Measurements from ENCODE around the gene MXRA7.

MXRA7 gene

DNA sequence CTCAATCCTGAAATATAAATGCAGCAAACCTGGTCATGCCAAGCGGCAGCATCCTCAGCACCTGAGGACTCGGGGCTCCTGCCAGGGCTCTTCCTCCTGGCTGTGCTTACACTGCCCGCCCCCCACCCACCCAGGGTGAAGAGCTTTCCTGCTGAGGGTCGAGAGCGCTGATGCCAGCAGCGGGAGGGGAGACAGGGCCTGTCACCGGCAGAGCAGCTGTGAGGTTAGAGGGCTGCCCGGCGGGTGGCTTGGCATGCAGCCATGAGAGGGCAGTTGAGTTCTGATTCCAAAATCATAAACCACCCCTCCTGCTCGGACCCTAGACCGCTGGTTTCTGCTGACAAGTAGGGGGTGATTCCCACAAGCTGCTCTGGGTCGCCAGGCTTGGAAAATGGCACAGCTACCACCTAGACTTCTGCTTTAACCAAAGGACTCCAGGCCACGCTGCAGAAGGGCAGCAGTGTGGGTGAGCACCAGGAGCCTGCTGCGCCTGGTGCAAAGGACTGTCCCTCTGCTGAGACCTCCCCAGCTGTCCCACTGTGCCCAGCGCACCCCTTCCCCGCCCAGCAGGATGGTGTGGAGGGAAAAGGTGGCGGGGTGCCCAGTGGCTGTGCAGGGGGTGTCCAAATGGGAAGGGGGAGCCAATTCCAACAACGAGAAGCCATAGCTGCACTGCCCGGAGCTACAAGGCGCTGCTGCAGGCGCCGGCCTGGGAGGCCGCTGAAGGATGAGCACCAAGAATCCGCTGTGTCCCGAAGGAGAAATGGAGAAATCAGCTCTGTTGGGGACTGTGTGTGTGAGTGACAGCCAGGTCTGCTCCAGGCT is 26.6 kb downstream of the MXRA7 start:
- no peak for TF ChIP-seq CEBPB (IDR thresholded peaks at IDR 0.05)
- TF ChIP-seq ZBTB7A (IDR thresholded peaks at IDR 0.05; ENCODE audit: low read depth), result no peak
- no peak for TF ChIP-seq TCF12 (IDR thresholded peaks at IDR 0.05; ENCODE audit: low read depth)
- no peak for TF ChIP-seq EP300 (IDR thresholded peaks at IDR 0.05; ENCODE audit: borderline replicate concordance)
- TF ChIP-seq YY1 (IDR thresholded peaks at IDR 0.05; ENCODE audit: low read depth), result no peak
- TF ChIP-seq FOXM1 (IDR thresholded peaks at IDR 0.05; ENCODE audit: borderline replicate concordance, low read depth), result no peak

DNA sequence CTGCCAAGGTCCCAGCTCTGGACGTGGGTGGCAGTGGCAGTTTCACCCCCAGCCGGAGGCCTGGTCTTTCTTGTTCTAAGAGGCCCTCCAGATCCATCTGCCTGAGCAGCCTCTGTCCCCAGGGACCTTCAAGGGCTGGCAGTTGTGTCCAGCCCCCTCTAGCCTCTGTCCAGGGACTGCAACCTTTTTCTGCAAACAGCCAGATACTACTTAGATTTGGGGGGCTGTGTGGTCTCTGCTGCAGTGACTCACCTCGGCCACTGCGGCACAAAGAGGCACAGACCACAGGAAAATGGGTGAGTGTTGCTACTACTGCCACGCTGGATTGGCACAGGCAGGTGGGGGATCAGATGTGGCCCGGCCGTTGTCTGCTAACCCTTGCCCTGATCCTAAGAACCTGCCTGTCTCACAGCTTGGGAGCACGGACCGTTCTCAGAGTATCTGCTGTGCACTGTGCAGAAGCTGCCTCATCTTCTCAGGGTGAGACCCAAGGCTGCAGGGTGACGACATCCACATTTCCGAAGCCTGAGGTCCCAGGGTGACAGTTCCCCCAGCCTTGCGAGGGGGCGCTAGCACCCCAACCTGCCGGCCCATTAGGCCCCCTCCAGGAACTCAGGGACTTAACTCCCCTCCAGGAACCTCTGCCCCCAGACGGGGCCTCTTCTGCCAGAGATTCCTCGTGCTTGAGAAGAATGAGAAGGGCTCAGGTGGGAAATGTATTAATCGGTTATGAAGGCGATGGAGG is 27.6 kb downstream of the MXRA7 start:
- TF ChIP-seq CEBPB (IDR thresholded peaks at IDR 0.05) (no peak), TAF1 (IDR thresholded peaks at IDR 0.05; ENCODE audit: low read depth) (no peak), EP300 (IDR thresholded peaks at IDR 0.05; ENCODE audit: borderline replicate concordance) (no peak), TEAD4 (IDR thresholded peaks at IDR 0.05) (no peak), CREB1 (IDR thresholded peaks at IDR 0.05; ENCODE audit: low read depth) (no peak), NFIC (IDR thresholded peaks at IDR 0.05) (no peak), YY1 (IDR thresholded peaks at IDR 0.05; ENCODE audit: low read depth) (no peak), TCF12 (IDR thresholded peaks at IDR 0.05; ENCODE audit: low read depth) (no peak)
- TF ChIP-seq, protein P1, sequence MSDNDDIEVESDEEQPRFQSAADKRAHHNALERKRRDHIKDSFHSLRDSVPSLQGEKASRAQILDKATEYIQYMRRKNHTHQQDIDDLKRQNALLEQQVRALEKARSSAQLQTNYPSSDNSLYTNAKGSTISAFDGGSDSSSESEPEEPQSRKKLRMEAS (IDR thresholded peaks at IDR 0.05), result no peak
- TF ChIP-seq, protein P2, sequence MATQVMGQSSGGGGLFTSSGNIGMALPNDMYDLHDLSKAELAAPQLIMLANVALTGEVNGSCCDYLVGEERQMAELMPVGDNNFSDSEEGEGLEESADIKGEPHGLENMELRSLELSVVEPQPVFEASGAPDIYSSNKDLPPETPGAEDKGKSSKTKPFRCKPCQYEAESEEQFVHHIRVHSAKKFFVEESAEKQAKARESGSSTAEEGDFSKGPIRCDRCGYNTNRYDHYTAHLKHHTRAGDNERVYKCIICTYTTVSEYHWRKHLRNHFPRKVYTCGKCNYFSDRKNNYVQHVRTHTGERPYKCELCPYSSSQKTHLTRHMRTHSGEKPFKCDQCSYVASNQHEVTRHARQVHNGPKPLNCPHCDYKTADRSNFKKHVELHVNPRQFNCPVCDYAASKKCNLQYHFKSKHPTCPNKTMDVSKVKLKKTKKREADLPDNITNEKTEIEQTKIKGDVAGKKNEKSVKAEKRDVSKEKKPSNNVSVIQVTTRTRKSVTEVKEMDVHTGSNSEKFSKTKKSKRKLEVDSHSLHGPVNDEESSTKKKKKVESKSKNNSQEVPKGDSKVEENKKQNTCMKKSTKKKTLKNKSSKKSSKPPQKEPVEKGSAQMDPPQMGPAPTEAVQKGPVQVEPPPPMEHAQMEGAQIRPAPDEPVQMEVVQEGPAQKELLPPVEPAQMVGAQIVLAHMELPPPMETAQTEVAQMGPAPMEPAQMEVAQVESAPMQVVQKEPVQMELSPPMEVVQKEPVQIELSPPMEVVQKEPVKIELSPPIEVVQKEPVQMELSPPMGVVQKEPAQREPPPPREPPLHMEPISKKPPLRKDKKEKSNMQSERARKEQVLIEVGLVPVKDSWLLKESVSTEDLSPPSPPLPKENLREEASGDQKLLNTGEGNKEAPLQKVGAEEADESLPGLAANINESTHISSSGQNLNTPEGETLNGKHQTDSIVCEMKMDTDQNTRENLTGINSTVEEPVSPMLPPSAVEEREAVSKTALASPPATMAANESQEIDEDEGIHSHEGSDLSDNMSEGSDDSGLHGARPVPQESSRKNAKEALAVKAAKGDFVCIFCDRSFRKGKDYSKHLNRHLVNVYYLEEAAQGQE (IDR thresholded peaks at IDR 0.05; ENCODE audit: low read depth), result no peak
- TF ChIP-seq, protein P3, sequence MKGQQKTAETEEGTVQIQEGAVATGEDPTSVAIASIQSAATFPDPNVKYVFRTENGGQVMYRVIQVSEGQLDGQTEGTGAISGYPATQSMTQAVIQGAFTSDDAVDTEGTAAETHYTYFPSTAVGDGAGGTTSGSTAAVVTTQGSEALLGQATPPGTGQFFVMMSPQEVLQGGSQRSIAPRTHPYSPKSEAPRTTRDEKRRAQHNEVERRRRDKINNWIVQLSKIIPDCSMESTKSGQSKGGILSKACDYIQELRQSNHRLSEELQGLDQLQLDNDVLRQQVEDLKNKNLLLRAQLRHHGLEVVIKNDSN (IDR thresholded peaks at IDR 0.05), result no peak

DNA sequence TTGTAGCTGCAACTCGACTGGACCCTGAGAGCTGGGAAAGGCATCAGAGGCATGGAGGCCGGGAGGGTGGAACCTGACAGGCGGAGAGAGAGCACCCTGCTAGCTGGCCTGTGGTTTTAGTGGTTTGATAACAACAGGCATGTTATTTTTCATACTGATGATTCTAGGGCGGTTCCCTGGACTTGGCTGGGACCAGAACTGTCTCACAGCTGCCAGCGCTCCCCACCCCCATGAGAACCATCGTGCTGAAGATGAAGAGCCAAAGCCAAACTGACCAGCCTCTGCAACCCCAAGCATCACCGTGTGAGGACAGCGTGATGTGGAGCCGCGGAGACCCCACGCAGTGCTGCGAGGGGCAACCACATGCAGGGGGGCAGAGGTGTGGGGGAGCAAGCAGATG is 28.5 kb downstream of the MXRA7 start:
- TF ChIP-seq, protein P2 (IDR thresholded peaks at IDR 0.05; ENCODE audit: low read depth), result no peak
- TF ChIP-seq CEBPB (IDR thresholded peaks at IDR 0.05), result no peak

DNA sequence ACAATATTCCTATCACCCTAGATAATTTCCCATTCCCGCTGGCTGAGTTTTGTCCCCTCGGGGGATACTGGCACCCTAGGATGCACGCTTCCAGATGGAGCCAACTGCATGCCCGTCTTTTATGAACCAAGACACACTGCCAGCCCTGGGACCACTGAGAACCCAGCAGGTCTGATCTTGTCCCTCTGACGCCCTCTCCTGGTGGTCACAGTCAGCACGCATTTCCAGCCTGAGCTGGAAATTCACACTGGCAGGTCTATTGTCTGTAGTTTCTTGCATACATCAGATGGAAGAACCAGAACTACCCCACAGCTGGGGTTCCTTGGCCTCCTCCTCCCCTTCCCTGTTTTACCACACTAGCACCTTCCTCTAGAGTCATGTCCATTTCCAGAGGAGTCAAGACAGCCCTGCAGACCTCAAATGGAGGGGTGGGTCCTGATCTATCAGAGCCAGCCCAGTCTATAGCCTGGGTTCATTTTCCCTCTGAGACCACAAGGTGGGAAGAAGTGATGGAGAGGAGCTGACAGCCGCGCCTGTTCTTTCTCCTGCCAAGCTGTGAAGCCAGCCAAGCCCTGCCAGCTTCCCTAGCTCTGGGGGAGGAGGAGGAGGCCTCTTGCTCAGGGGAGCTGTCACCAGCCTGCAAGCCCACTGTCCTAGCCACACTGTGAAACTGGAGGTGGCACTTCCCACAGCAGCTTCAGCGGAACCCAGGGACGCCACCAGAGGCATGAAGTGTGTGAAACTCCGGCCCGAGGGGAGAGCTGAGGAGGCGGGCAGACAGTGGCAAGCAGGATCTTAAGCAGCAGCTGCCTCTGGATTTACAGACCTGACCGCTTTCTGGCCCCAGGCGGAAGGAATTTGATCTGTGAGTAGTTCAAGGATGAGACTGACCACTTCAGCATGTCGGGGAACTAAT is 29.3 kb downstream of the MXRA7 start:
- TF ChIP-seq RAD21 (IDR thresholded peaks at IDR 0.05; ENCODE audit: low read depth), result peak; percentile 98
- 0 out of 2 replicates have a peak, but pooled peaks have one; percentile 34 for TF ChIP-seq TEAD4 (IDR thresholded peaks at IDR 0.05)
- TF ChIP-seq, protein P1 (IDR thresholded peaks at IDR 0.05), result no peak

DNA sequence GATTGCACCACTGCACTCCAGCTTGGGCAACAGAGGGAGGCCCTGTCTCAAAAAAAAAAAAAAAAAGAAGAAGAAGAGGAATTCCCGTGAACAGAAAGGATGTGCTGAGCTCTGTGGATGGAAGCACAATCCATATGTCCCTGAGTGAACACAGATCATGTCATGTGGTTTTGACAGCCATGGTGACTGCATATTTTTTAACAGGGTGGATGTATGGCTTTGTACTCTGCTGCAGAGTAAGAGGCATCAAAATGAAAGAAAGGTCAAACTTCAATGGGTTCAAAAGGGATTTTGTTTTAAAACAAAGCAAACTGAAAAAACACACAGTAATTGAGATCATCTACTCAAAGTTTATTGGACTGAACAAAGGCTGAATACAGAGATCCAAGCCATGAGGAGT is 31.5 kb downstream of the MXRA7 start:
- TF ChIP-seq TAF1 (IDR thresholded peaks at IDR 0.05; ENCODE audit: low read depth) (no peak), FOXM1 (IDR thresholded peaks at IDR 0.05; ENCODE audit: borderline replicate concordance, low read depth) (no peak), NFIC (IDR thresholded peaks at IDR 0.05) (no peak), CEBPB (IDR thresholded peaks at IDR 0.05) (no peak), TCF12 (IDR thresholded peaks at IDR 0.05; ENCODE audit: low read depth) (no peak), ZBTB7A (IDR thresholded peaks at IDR 0.05; ENCODE audit: low read depth) (no peak), YY1 (IDR thresholded peaks at IDR 0.05; ENCODE audit: low read depth) (no peak), RAD21 (IDR thresholded peaks at IDR 0.05; ENCODE audit: low read depth) (no peak), TEAD4 (IDR thresholded peaks at IDR 0.05) (no peak), EGR1 (IDR thresholded peaks at IDR 0.05) (no peak), CREB1 (IDR thresholded peaks at IDR 0.05; ENCODE audit: low read depth) (no peak), EP300 (IDR thresholded peaks at IDR 0.05; ENCODE audit: borderline replicate concordance) (no peak)
- TF ChIP-seq, protein P3 (IDR thresholded peaks at IDR 0.05), result no peak
- TF ChIP-seq, protein P2 (IDR thresholded peaks at IDR 0.05; ENCODE audit: low read depth), result no peak
- TF ChIP-seq, protein P1 (IDR thresholded peaks at IDR 0.05), result no peak

Measured in Ishikawa (cell line).